GM19043 (cell line): ENCODE results near the gene SLC45A3.

Experiments used
- ATAC-seq: cut with Tn5 transposase; IDR thresholded peaks from one replicate; pipeline ENCODE4 v1.9.1; 2021; ENCODE audit warnings: low read depth; ENCODE audit not compliant: unreplicated experiment

SLC45A3 gene

DNA sequence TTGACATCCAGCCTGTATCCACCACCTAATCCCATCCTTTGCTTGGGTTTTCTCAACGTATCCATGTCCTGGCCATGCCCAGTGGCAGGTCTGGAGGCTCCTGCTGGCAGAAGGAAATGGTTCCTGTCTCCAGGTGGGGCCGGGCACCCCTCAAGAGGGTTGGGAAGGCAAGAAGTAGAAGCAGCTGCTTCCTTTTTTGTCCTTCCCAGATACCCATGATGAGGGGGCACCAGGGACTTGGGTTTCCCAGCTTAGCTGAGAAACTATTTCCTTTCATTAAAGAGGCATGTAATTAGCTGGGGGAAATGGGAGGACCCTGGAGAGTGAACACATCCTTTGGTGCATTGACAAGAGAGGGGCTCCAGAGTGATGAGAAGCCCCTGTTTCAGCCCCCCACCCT is 21.1 kb upstream of the SLC45A3 start:
- no peak for ATAC-seq

GRCh38 chr1:205700865-205701401 is 20.6 kb upstream of the SLC45A3 start:
- ATAC-seq, result no peak

GRCh38 chr1:205699416-205699815 is 19.1 kb upstream of the SLC45A3 start:
- no peak for ATAC-seq

DNA sequence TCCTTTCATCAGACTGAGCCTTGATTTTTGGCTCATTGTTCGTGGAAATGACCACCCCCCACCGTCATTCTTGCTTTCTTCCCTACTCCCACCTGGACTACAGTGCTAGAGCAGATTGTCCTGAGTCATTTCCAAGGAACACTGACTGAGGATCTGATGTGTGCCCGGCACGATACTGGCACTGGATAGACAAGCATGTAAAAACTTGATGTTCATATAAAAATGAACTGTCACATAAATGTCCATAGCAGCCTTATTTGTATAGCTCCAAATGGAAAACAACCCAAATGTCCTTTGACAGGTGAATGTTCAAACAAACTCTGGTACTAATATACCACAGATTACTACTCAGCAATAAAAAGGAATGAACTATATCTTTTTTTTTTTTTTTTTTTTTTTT is 18.6 kb upstream of the SLC45A3 start:
- no peak for ATAC-seq

GRCh38 chr1:205693421-205693991 is 13.2 kb upstream of the SLC45A3 start:
- ATAC-seq, result no peak

GRCh38 chr1:205692423-205692822 is 12.1 kb upstream of the SLC45A3 start:
- no peak for ATAC-seq

DNA sequence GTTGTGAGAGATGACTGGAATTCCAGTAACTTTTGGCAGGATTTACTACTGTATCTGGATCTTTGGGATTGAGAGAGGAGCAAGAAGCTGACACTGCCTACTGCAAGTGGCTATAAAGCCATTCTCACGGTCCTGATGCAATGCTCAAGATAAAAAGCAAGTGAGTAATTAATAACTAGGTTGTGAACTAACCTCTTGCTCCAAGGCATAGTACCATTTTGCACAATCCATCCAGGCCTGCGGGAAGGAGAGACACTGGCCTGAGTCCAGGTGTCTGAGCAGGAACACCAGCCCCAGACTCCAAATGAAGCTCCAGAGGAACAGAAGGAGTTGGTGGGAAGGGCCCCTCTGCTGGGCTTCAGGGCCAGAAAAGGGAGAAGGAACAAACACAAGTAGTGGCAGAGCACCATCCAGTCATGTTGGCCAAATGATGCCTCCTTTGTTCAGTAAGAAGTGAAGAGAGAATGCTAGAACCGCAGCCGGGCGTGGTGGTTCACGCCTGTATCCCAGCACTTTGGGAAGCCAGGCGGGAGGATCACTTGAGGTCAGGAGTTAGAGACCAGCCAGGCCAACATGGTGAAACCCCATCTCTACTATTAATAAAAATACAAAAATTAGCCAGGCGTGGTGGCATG is 9.9 kb upstream of the SLC45A3 start:
- ATAC-seq, result no peak

DNA sequence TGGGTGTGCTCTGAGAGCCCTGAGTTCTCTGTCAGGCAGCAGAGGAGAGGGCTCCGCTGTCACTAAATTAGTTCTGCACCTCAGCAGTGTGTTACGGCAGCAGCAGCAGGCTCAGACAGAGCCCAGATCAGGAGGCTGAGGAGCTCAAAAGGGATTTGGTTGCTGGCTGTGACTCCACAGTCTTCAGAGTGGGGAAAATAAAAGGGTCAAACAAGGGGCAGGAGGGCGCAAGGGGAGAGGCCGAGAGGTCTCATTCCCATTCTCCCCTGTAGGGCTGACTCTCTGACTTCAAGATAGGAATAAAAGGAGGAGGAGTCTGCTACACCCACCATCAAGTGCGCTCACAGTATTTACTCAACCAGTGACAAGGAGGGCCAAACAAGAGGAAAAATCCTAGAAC is 9.2 kb upstream of the SLC45A3 start:
- ATAC-seq, result no peak

DNA sequence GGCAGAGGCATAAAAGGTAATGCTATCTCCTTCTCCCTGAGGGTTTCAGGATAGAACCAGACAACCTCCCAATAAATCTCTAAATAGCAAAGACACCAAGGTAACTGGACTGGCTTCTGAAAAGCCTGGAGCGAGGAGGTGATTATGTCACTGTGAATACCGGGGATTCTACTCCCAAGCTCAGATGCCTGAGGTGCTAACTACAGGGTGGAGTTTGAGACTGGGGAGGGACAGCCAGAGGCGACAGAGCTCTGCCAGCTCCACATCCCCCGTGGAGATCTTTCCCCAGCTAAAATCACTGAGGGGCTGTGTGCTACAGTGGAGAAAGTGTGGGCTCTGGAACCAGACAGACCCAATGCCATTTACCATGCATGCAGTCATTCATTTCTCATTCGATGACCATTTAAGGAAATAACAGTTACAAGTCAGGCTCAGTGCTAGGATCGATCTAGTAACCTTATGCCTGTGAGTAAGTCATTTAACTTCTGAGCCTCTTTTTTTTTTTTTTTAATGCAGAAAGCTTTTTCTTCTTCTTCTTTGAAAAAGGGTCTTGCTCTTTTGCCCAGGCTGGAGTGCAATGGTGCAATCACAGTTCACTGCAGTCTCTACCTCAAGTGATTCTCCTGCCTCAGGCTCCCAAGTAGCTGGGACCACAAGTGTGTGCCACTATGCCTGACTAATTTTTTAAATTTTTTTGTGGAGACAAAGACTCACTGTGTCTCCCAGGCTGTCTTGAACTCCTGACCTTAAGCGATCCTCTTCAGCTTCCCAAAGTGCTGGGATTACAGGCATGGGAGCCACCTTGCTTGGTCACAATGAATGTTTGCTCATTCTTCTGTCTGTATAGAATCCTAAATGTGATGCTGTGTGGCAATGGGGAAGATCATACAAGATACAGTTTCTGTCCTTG is 8.1 kb upstream of the SLC45A3 start:
- no peak for ATAC-seq

- no peak for ATAC-seq
Measured at GRCh38 chr1:205687242-205687641, 6.9 kb upstream of the SLC45A3 start.

DNA sequence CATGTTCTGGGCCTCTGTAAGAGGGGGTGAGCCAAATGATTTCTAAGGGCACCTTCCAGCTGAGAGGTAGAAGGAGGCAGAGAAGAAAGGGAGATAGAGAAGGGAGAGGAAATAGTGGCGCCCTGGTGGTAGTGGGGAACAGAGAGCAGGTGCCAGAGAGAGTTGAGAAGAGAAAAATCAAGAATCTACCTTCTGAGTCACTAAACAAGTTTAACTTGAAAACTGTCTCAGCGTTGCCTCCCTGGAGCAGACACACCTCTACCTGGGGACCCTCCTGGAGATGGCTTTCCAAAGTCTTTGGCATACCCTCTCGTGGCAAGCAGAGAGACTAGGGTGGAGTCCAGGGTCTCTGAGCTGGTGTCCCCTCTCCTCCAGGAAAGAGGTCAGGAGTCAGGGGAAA is 1.1 kb upstream of the SLC45A3 start:
- ATAC-seq, result no peak

DNA sequence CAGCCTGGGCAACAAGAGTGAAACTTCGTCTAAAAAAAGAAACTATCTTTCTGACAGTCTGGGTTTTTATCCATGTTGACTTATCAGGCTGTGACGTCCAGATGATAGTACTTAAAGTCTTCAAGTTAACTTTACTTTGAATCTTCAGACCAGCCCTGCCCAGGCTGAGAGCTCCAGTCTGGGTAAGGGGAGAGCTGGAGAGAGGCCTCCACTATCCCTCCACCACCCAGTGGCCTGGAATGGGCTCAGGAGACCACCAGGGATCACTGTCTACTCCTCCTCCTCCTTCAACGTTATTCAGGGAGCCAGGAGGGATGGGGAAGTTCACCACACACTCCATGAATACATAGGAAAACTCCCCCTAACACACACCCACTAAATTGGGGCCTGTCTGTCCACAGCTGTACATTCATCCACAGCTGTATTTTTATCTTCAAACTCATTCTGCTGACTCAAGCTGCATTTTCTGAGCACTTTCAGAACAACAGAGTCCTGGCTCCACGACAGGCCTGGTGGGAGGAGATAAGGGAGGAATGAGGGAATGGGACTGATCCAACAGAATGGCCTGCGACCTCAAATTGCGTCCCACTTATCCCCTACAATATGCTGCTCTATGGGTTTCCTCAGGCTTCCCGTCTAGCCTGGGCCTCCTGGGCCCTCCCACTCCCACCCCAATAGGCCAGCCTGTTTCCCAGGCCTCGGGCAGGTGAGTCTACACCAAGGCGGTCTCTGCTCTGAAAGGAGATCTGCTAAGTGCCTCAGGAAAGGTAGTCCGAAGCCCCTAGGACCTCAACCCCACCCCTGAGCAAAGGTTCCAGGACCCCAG is 1.8 kb downstream of the SLC45A3 start:
- ATAC-seq, result no peak

GRCh38 chr1:205677167-205677566 is 3.1 kb downstream of the SLC45A3 start:
- ATAC-seq, result no peak

DNA sequence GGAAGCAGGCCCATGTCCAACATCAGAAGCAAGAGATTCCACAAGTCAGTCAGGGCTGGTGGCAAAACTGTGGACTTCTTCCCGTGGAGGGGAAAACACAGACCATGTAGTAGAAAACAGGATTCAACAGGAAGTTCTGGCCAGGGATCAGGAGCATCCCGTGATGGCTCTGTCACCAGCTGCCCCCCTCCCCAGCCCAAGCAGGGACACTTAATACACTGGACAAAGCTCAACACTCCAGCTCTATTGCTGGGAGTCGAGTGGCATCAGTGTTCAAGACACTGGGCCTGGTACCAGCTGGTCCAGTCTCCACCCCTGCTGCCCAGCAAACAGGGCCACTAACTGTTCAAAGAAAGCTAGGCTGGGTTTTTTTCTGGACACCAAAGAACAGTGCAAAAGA is 3.7 kb downstream of the SLC45A3 start:
- ATAC-seq, result no peak

- ATAC-seq, result no peak
Measured at GRCh38 chr1:205676002-205676401, 4.3 kb downstream of the SLC45A3 start.

DNA sequence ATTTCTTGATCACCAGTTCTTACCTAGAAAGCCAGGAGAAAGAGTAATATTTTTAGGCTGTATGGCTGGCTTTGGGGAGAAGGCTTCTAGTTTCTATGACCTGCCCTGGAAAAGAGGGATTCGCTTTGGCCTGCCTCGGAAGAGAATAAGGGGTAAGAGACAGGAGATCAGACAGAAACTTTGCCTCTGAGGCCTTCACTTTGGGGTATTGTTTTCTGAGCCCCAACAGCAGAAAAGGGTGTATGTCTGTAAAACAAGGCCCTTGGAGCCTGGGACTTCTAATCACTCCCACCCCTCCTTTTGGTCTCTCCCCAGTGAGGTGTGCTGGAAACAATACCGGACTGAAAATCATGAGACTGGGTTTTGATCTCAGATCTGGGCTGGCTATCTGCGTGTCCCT is 5.1 kb downstream of the SLC45A3 start:
- no peak for ATAC-seq

DNA sequence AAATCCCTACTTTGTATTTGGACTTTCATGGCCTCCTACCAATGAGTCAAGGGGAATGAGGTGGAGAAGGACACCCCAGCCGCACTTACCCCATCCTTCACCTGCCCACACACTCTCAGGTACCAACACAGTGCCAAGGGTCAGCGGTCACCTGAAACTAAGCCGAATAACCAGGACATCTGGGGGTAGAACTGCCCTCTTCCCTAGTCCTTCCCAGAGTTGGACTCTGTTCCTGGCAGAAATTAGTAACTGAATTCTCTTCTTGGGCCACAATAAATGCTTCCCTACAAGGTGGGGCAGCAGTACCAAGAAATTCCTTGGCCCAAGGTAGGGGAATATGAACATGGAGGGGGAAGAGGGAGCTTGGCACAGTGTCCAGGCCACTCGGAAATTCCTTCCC is 7.3 kb downstream of the SLC45A3 start:
- ATAC-seq, result no peak

DNA sequence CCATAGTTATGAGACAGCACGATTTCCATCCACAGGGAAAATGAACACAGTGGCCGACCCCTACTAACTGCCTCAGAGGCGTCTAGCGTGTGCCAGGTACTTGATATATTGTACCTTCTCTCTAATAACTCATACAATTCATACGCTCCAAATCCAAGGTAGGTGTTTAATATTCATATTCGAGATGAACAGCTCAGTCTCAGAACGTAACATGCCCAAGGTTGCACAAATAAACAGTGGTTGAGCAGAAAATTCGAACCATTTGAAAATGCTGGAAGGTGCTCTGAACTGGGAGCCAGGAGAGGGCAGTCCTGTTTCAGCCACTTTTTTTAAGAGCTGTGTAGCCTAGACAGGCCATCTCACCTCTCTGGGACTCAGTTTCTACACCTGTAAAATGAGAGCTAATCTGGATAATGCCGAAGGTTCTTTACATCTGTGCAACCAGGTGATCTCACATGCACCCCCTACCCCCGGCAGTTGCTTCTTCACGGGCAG is 7.9 kb downstream of the SLC45A3 start:
- no peak for ATAC-seq

DNA sequence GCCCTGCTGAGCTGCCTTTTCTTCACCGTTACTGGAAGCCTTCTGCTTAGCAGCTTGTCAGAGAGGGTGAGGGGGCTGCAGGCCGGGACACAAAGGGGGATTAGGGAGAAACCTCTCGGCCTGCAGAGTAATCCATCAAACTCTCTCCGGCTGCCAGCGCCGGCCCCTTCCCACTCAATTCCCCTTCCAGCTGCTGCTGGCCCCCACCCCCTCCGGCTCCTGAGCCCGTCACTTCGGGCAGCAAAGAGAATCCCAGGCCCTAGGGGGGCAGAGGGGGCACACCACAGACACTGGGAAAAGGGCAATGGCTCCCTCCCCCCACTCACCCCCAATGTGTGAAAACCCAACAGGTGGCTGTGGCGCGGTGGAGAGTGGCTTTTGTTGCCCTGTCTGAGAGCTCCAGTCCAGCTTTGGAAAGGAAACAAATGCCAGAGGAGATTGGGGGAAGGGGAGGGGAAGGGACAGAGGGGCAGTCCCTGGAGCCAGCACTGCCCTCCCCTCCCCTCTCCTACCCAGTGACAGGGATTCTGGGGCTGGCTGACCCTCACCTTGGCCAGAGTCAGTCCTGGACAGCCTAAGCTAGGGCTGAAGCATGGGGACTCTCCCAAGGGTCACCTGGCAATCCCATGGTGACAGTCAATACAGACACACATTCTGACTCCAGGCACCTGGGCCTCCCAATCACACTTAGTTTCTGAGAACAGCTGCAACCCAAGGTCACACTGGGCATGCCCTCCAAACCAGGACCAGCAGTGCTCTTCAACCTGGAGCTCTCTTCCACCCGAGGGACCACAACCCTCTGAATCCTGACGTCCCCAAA is 9.5 kb downstream of the SLC45A3 start:
- ATAC-seq, result no peak

GRCh38 chr1:205670150-205670446 is 10.2 kb downstream of the SLC45A3 start:
- ATAC-seq, result no peak
